ENCODE results near the gene LANCL2.
A peak's percentile ranks its signal among the peaks of the same experiment; 100 is the strongest.
"Not testable (repeated sequence)": the region's sequence is repeated elsewhere in the genome, so short reads cannot be mapped to it uniquely, and the experiment has no call there.

Gene LANCL2

GRCh38 chr7:55362927-55363326, 2.2 kb upstream of the LANCL2 start:
- no peak for DNase-seq

GRCh38 chr7:55363386-55364170, 1.6 kb upstream of the LANCL2 start:
- no peak for DNase-seq

GRCh38 chr7:55365675-55366460, 731 bp downstream of the LANCL2 start:
- DNase-seq: peak; percentile 79 to 99 (median 98)

- DNase-seq: no peak
Observed at GRCh38 chr7:55366461-55367070, 1.4 kb downstream of the LANCL2 start.

GRCh38 chr7:55367283-55367840, 2.2 kb downstream of the LANCL2 start:
- no peak for DNase-seq

- DNase-seq: no peak
Observed at GRCh38 chr7:55369427-55370400, 4.6 kb downstream of the LANCL2 start.

GRCh38 chr7:55374213-55374612, 9.1 kb downstream of the LANCL2 start:
- no peak for DNase-seq

- DNase-seq: no peak
Observed at GRCh38 chr7:55375237-55375636, 10.1 kb downstream of the LANCL2 start.

- DNase-seq: no peak
Observed at GRCh38 chr7:55377162-55377817, 12.2 kb downstream of the LANCL2 start.

GRCh38 chr7:55379285-55379684, 14.1 kb downstream of the LANCL2 start:
- no peak for DNase-seq

- no peak for DNase-seq
Observed at GRCh38 chr7:55381189-55381588, 16.1 kb downstream of the LANCL2 start.

- DNase-seq: peak in 3 of 14 donors; percentile 6 to 16 (median 12)
Observed at GRCh38 chr7:55381696-55382095, 16.6 kb downstream of the LANCL2 start.

- peak in 1 of 14 donors; percentile 9 for DNase-seq
Observed at GRCh38 chr7:55382251-55382650, 17.1 kb downstream of the LANCL2 start.

- no peak for DNase-seq
Observed at GRCh38 chr7:55386541-55386940, 21.4 kb downstream of the LANCL2 start.

GRCh38 chr7:55387062-55387965, 22.2 kb downstream of the LANCL2 start:
- DNase-seq: no peak

GRCh38 chr7:55396233-55396785, 31.2 kb downstream of the LANCL2 start:
- peak in 1 of 14 donors; percentile 6 for DNase-seq

- no peak for DNase-seq
Observed at GRCh38 chr7:55397617-55398016, 32.5 kb downstream of the LANCL2 start.

GRCh38 chr7:55400191-55400590, 35.1 kb downstream of the LANCL2 start:
- DNase-seq: no peak

GRCh38 chr7:55402506-55402905, 37.4 kb downstream of the LANCL2 start:
- DNase-seq: not testable (repeated sequence)

Measured in C1 segment of cervical spinal cord (tissue), 14 donors.